HG03159 (cell line): Measurements from ENCODE around the gene COL8A2.

Source experiments
- ATAC-seq: cut with Tn5 transposase; IDR thresholded peaks from one replicate; pipeline ENCODE4 v1.9.1; 2021; ENCODE audit warnings: mild to moderate bottlenecking, moderate library complexity; ENCODE audit not compliant: unreplicated experiment

Gene COL8A2

GRCh38 chr1:36115200-36115669 is 9.8 kb downstream of the COL8A2 start:
- ATAC-seq, result no peak

- no peak for ATAC-seq
These were observed 10.7 kb downstream of the COL8A2 start for GRCh38 chr1:36114371-36114770.

- ATAC-seq, result no peak
These were observed 12.2 kb downstream of the COL8A2 start for GRCh38 chr1:36112823-36113222.

GRCh38 chr1:36111151-36111550 is 13.9 kb downstream of the COL8A2 start:
- ATAC-seq, result no peak

GRCh38 chr1:36109041-36109679 is 15.9 kb downstream of the COL8A2 start:
- no peak for ATAC-seq

GRCh38 chr1:36108314-36108713 is 16.7 kb downstream of the COL8A2 start:
- no peak for ATAC-seq

- ATAC-seq, result no peak
These were observed 17.6 kb downstream of the COL8A2 start for GRCh38 chr1:36107394-36107793.

- no peak for ATAC-seq
These were observed 18.8 kb downstream of the COL8A2 start for GRCh38 chr1:36106269-36106668.

GRCh38 chr1:36101546-36101945 is 23.5 kb downstream of the COL8A2 start:
- ATAC-seq, result no peak

- no peak for ATAC-seq
These were observed 24.6 kb downstream of the COL8A2 start for GRCh38 chr1:36100376-36100775.

GRCh38 chr1:36099681-36100341 is 25.2 kb downstream of the COL8A2 start:
- no peak for ATAC-seq

- ATAC-seq, result no peak
These were observed 26.2 kb downstream of the COL8A2 start for GRCh38 chr1:36098650-36099365.

GRCh38 chr1:36097693-36098585 is 27.1 kb downstream of the COL8A2 start:
- ATAC-seq, result no peak

GRCh38 chr1:36096500-36097432 is 28.3 kb downstream of the COL8A2 start:
- ATAC-seq, result no peak

- ATAC-seq, result no peak
These were observed 29.1 kb downstream of the COL8A2 start for GRCh38 chr1:36095760-36096405.

GRCh38 chr1:36094621-36095061 is 30.4 kb downstream of the COL8A2 start:
- no peak for ATAC-seq

- ATAC-seq, result no peak
These were observed 31.1 kb downstream of the COL8A2 start for GRCh38 chr1:36093929-36094328.

- ATAC-seq, result no peak
These were observed 31.8 kb downstream of the COL8A2 start for GRCh38 chr1:36093226-36093625.

- ATAC-seq, result no peak
These were observed 32.2 kb downstream of the COL8A2 start for GRCh38 chr1:36092798-36093185.
